Activated naive CD8-positive, alpha-beta T cell treated with anti-CD3 and anti-CD28 coated beads, Interleukin-2, amount 10 ng/mL, durations not matched to agents 7 days and 5 days (primary cell): ENCODE measurements around the gene DAB2IP. TPM values are rescaled to one million over a fixed set of nuclear protein-coding genes. Genes with fewer than 3 reads are reported as not detected.
A peak's percentile ranks its signal among the peaks of the same experiment; 100 is the strongest.

Source experiments
- ATAC-seq: fragments of 150-1000 bp; cut with Tn5 transposase; one replicate; pipeline ENCODE4 v1.10.0; 2021; ENCODE audit warnings: low read depth, moderate library complexity
- POLR2A ChIA-PET: fragments of 350-600 bp; sonication (Branson Sonifier 250); formaldehyde crosslinking; loops from one replicate; lab custom pipeline; 2021; ENCODE audit warnings: antibody characterized with exemption; lab: Charles Lee
- DNase-seq: peaks from one replicate; pipeline ENCODE4 v3.0.0; 2021
- H3K27ac Mint-ChIP-seq: one replicate; pipeline ENCODE4 v1.8.0; 2022; ENCODE audit warnings: mild to moderate bottlenecking, mixed read lengths
- H3K27me3 Mint-ChIP-seq: one replicate; pipeline ENCODE4 v1.8.0; 2022; ENCODE audit warnings: mild to moderate bottlenecking, moderate library complexity, mixed read lengths
- H3K36me3 Mint-ChIP-seq: one replicate; pipeline ENCODE4 v1.8.0; 2021; ENCODE audit warnings: mild to moderate bottlenecking, mixed read lengths
- H3K4me1 Mint-ChIP-seq: one replicate; pipeline ENCODE4 v1.8.0; 2021; ENCODE audit warnings: mixed read lengths
- H3K4me3 Mint-ChIP-seq: one replicate; pipeline ENCODE4 v1.8.0; 2022; ENCODE audit warnings: mild to moderate bottlenecking, moderate library complexity, mixed read lengths
- H3K9me3 Mint-ChIP-seq: one replicate; pipeline ENCODE4 v1.8.0; 2021; ENCODE audit warnings: mixed read lengths
- total RNA-seq, 2 experiments: library from RNA; stranded (reverse); gene quantifications; one replicate each; pipeline ENCODE4 v1.2.3, GENCODE V29; 2021

The DAB2IP gene
- total RNA-seq, 2 experiments from 2014 or later: 0.20 to 0.25 TPM

- no peak overlapping the region for H3K27ac Mint-ChIP-seq
- no peaks in the 10 kb centered on the region for H3K36me3 Mint-ChIP-seq
- H3K4me1 Mint-ChIP-seq: peaks cover 3% of the 10 kb centered on the region
- H3K4me3 Mint-ChIP-seq: no peak overlapping the region
- no peak for ATAC-seq
- DNase-seq: no peak
- POLR2A ChIA-PET: no interaction called here
- no peaks in the 10 kb centered on the region for H3K9me3 Mint-ChIP-seq
- peaks cover 5% of the 10 kb centered on the region for H3K27me3 Mint-ChIP-seq
Measured at GRCh38 chr9:121682201-121682600, 30.8 kb downstream of the DAB2IP start.

GRCh38 chr9:121682926-121683515, 31.6 kb downstream of the DAB2IP start:
- ATAC-seq (no peak), DNase-seq (no peak)
- Mint-ChIP-seq H3K36me3 (no peaks in the 10 kb centered on the region), H3K9me3 (no peaks in the 10 kb centered on the region), H3K27me3 (peaks cover 3% of the 10 kb centered on the region), H3K4me1 (peaks cover 3% of the 10 kb centered on the region), H3K27ac (no peak overlapping the region), H3K4me3 (no peak overlapping the region)
- POLR2A ChIA-PET: no interaction called here

- Mint-ChIP-seq H3K27ac (no peak overlapping the region), H3K4me1 (peaks cover 3% of the 10 kb centered on the region), H3K9me3 (no peaks in the 10 kb centered on the region), H3K36me3 (no peaks in the 10 kb centered on the region), H3K27me3 (peaks cover 2% of the 10 kb centered on the region), H3K4me3 (no peak overlapping the region)
- DNase-seq (no peak), ATAC-seq (no peak)
- POLR2A ChIA-PET: interaction anchor here (1.0 kb wide), 1 partner anchor 138 kb away, joined by 4 read pairs; no protein-coding TSS in a partner anchor
Measured at GRCh38 chr9:121683652-121684051, 32.2 kb downstream of the DAB2IP start.

GRCh38 chr9:121684381-121685145, 33.1 kb downstream of the DAB2IP start:
- POLR2A ChIA-PET: interaction anchor here (1.0 kb wide), 1 partner anchor 139 kb away, joined by 4 read pairs; no protein-coding TSS in a partner anchor
- Mint-ChIP-seq H3K4me3 (no peak overlapping the region), H3K27ac (no peak overlapping the region), H3K27me3 (peaks cover 2% of the 10 kb centered on the region), H3K9me3 (no peaks in the 10 kb centered on the region), H3K36me3 (no peaks in the 10 kb centered on the region), H3K4me1 (peaks cover 3% of the 10 kb centered on the region)
- peak; percentile 62 for DNase-seq
- peak; percentile 37 for ATAC-seq

GRCh38 chr9:121685146-121685794, 33.8 kb downstream of the DAB2IP start:
- ATAC-seq (no peak), DNase-seq (no peak)
- Mint-ChIP-seq H3K4me3 (no peak overlapping the region), H3K4me1 (peaks cover 3% of the 10 kb centered on the region), H3K27ac (no peak overlapping the region), H3K36me3 (no peaks in the 10 kb centered on the region), H3K27me3 (peaks cover 2% of the 10 kb centered on the region), H3K9me3 (no peaks in the 10 kb centered on the region)
- POLR2A ChIA-PET: no interaction called here

- DNase-seq (no peak), ATAC-seq (no peak)
- Mint-ChIP-seq H3K4me1 (peaks cover 3% of the 10 kb centered on the region), H3K27me3 (peaks cover 2% of the 10 kb centered on the region), H3K9me3 (no peaks in the 10 kb centered on the region), H3K27ac (no peak overlapping the region), H3K36me3 (no peaks in the 10 kb centered on the region), H3K4me3 (no peak overlapping the region)
- POLR2A ChIA-PET: no interaction called here
Measured at GRCh38 chr9:121685795-121686377, 34.5 kb downstream of the DAB2IP start.

GRCh38 chr9:121686930-121687541, 35.6 kb downstream of the DAB2IP start:
- H3K27ac Mint-ChIP-seq: no peak overlapping the region
- POLR2A ChIA-PET: no interaction called here
- no peaks in the 10 kb centered on the region for H3K27me3 Mint-ChIP-seq
- H3K36me3 Mint-ChIP-seq: no peaks in the 10 kb centered on the region
- peaks cover 3% of the 10 kb centered on the region for H3K4me1 Mint-ChIP-seq
- ATAC-seq (peak; percentile 81), DNase-seq (peak; percentile 82)
- no peak overlapping the region for H3K4me3 Mint-ChIP-seq
- no peaks in the 10 kb centered on the region for H3K9me3 Mint-ChIP-seq

- POLR2A ChIA-PET: no interaction called here
Measured at GRCh38 chr9:121688146-121688680, 36.8 kb downstream of the DAB2IP start.

GRCh38 chr9:121688681-121689080, 37.2 kb downstream of the DAB2IP start:
- H3K27ac Mint-ChIP-seq: no peak overlapping the region
- POLR2A ChIA-PET: no interaction called here
- no peak for DNase-seq
- no peak for ATAC-seq
- H3K36me3 Mint-ChIP-seq: no peaks in the 10 kb centered on the region
- H3K27me3 Mint-ChIP-seq: peaks cover 3% of the 10 kb centered on the region
- H3K4me3 Mint-ChIP-seq: no peak overlapping the region
- H3K9me3 Mint-ChIP-seq: no peaks in the 10 kb centered on the region
- H3K4me1 Mint-ChIP-seq: peaks cover 3% of the 10 kb centered on the region

More at GRCh38 chr9:121688146-121688680, 36.8 kb downstream of the DAB2IP start:
- ATAC-seq (no peak), DNase-seq (no peak)
- Mint-ChIP-seq H3K27me3 (no peaks in the 10 kb centered on the region), H3K4me3 (no peak overlapping the region), H3K9me3 (no peaks in the 10 kb centered on the region), H3K27ac (no peak overlapping the region), H3K4me1 (peaks cover 3% of the 10 kb centered on the region), H3K36me3 (no peaks in the 10 kb centered on the region)

GRCh38 chr9:121689461-121690157, 38.2 kb downstream of the DAB2IP start:
- Mint-ChIP-seq H3K36me3 (no peaks in the 10 kb centered on the region), H3K4me3 (no peak overlapping the region), H3K27me3 (peaks cover 3% of the 10 kb centered on the region), H3K9me3 (no peaks in the 10 kb centered on the region), H3K4me1 (peaks cover 3% of the 10 kb centered on the region), H3K27ac (no peak overlapping the region)
- POLR2A ChIA-PET: no interaction called here
- DNase-seq (no peak), ATAC-seq (no peak)

GRCh38 chr9:121690316-121690715, 38.9 kb downstream of the DAB2IP start:
- H3K27ac Mint-ChIP-seq: no peak overlapping the region
- H3K4me3 Mint-ChIP-seq: no peak overlapping the region
- DNase-seq: no peak
- no peaks in the 10 kb centered on the region for H3K36me3 Mint-ChIP-seq
- peaks cover 3% of the 10 kb centered on the region for H3K4me1 Mint-ChIP-seq
- no peak for ATAC-seq
- H3K27me3 Mint-ChIP-seq: peaks cover 3% of the 10 kb centered on the region
- H3K9me3 Mint-ChIP-seq: no peaks in the 10 kb centered on the region
- POLR2A ChIA-PET: no interaction called here

- no peak for DNase-seq
- peaks cover 3% of the 10 kb centered on the region for H3K27me3 Mint-ChIP-seq
- ATAC-seq: no peak
- peaks cover 3% of the 10 kb centered on the region for H3K4me1 Mint-ChIP-seq
- POLR2A ChIA-PET: no interaction called here
- no peaks in the 10 kb centered on the region for H3K9me3 Mint-ChIP-seq
- H3K27ac Mint-ChIP-seq: no peak overlapping the region
- no peaks in the 10 kb centered on the region for H3K36me3 Mint-ChIP-seq
- no peak overlapping the region for H3K4me3 Mint-ChIP-seq
Measured at GRCh38 chr9:121690766-121691165, 39.3 kb downstream of the DAB2IP start.
